ENCODE results near the gene TMCC2.

TMCC2 gene

DNA sequence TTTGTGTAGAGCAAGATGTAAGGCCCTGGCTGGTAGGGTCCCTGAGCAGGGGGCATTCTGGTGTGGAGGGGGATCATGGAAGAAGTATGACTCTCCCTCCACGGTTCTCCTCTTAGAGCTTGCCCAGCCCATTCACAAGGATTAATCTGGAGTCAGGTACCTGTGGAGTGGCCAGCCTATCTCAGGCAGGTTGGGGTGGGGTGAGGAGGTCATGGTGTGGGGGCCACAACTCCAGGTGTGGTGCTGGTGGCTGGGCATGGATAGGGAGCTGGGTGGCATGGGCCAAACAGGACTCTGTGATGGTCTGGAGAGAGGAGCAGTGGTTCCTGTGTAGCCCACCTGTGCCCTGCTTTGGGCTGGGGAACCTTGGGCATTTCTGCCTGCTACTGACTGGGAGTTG lies 32.3 kb downstream of the TMCC2 start:
- TF ChIP-seq, protein P1, sequence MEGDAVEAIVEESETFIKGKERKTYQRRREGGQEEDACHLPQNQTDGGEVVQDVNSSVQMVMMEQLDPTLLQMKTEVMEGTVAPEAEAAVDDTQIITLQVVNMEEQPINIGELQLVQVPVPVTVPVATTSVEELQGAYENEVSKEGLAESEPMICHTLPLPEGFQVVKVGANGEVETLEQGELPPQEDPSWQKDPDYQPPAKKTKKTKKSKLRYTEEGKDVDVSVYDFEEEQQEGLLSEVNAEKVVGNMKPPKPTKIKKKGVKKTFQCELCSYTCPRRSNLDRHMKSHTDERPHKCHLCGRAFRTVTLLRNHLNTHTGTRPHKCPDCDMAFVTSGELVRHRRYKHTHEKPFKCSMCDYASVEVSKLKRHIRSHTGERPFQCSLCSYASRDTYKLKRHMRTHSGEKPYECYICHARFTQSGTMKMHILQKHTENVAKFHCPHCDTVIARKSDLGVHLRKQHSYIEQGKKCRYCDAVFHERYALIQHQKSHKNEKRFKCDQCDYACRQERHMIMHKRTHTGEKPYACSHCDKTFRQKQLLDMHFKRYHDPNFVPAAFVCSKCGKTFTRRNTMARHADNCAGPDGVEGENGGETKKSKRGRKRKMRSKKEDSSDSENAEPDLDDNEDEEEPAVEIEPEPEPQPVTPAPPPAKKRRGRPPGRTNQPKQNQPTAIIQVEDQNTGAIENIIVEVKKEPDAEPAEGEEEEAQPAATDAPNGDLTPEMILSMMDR (IDR thresholded peaks at IDR 0.05; ENCODE audit: borderline replicate concordance, insufficient read depth, low read depth, low read length), result no peak
- no peak overlapping the region for H3K4me3 ChIP-seq (ENCODE audit: low read depth, low read length)

GRCh38 chr1:205260948-205261732 lies 33.4 kb downstream of the TMCC2 start:
- TF ChIP-seq, protein P1 (IDR thresholded peaks at IDR 0.05; ENCODE audit: borderline replicate concordance, insufficient read depth, low read depth, low read length), result no peak
- H3K4me3 ChIP-seq (ENCODE audit: low read depth, low read length), result no peak overlapping the region

GRCh38 chr1:205261946-205262691 lies 34.4 kb downstream of the TMCC2 start:
- TF ChIP-seq, protein P1 (IDR thresholded peaks at IDR 0.05; ENCODE audit: borderline replicate concordance, insufficient read depth, low read depth, low read length), result no peak
- H3K4me3 ChIP-seq (ENCODE audit: low read depth, low read length), result no peak overlapping the region

DNA sequence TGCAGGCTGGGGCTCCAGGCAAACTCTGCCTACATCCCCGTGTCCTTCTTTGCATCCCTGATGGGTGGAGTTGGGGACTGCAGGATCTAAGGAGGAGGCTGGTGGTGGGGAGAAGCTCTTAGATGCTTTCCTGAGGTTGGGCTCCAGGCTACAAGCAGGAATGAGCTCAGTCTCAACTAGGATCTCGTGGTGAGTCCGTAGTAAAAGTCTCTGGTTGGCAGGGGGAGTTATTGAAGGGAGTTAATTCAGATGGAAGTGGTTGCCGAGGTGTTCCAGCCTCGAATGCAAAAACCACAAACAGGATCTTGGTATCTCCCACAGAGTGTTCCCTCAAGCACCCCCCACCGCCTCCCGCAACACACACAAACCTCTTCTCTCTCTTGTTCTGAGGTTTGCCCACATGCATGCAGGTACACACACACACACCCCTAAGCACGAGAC lies 35.0 kb downstream of the TMCC2 start:
- TF ChIP-seq, protein P1 (IDR thresholded peaks at IDR 0.05; ENCODE audit: borderline replicate concordance, insufficient read depth, low read depth, low read length), result no peak
- no peak overlapping the region for H3K4me3 ChIP-seq (ENCODE audit: low read depth, low read length)

DNA sequence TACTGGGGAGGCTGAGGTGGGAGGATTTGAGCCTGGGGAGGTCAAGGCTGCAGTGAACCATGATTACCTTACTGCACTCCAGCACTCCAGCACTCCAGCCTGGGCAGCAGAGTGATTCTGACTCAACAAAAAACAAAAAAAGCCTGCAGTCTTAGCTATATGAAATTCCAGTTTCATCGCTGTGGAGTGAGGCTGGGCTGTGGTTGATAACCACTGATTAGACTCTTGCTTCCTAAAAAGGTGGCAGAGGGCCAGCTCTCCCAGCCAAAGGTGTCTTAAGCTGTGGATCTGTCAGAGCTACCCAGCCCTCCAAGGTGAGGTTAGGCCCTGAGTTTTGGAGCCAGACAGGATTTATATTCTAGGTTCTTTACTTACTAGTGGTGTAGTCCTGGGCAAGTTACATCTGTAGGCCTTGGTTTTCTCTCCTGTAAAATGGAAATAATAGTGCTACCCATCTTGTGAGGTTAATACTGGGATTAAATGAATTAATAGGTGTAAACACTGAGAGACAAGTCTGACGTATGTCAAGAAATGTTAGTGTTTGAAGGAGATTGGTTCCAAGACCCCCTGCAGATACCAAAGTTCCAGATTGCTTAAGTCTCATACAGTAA lies 35.9 kb downstream of the TMCC2 start:
- TF ChIP-seq, protein P1 (IDR thresholded peaks at IDR 0.05; ENCODE audit: borderline replicate concordance, insufficient read depth, low read depth, low read length), result no peak
- H3K4me3 ChIP-seq (ENCODE audit: low read depth, low read length), result no peak overlapping the region

- TF ChIP-seq, protein P1 (IDR thresholded peaks at IDR 0.05; ENCODE audit: borderline replicate concordance, insufficient read depth, low read depth, low read length), result no peak
- no peak overlapping the region for H3K4me3 ChIP-seq (ENCODE audit: low read depth, low read length)
Measured at GRCh38 chr1:205266611-205267305, 39.0 kb downstream of the TMCC2 start.

Measured in GM12875 (cell line).